Muscle of back (tissue), 11 donors: ENCODE measurements around the gene MYCN. TPM values are rescaled to one million over a fixed set of nuclear protein-coding genes. Genes with fewer than 3 reads are reported as not detected.

Experiments used
- DNase-seq, 3 donors: peaks; one replicate each; pipeline versions ENCODE4 v3.0.0 to v3.0.0-alpha.2; 2013
- polyA plus RNA-seq, 10 donors: library from polyadenylated mRNA; unstranded; fragments of 120-200 nt; gene quantifications; one replicate each; pipeline ENCODE4 v1.2.1, GENCODE V29; 2013; ENCODE audit not compliant: insufficient read length in 10 of 10

The MYCN gene
- polyA plus RNA-seq, 10 donors = 4.4 to 11.9 (median 6.2) TPM

- DNase-seq = no peak
These were observed 8.9 kb upstream of the MYCN start for GRCh38 chr2:15931319-15931890.

- DNase-seq = no peak
These were observed 8.4 kb upstream of the MYCN start for GRCh38 chr2:15931950-15932349.

GRCh38 chr2:15932394-15933183 is 7.8 kb upstream of the MYCN start:
- no peak for DNase-seq

DNA sequence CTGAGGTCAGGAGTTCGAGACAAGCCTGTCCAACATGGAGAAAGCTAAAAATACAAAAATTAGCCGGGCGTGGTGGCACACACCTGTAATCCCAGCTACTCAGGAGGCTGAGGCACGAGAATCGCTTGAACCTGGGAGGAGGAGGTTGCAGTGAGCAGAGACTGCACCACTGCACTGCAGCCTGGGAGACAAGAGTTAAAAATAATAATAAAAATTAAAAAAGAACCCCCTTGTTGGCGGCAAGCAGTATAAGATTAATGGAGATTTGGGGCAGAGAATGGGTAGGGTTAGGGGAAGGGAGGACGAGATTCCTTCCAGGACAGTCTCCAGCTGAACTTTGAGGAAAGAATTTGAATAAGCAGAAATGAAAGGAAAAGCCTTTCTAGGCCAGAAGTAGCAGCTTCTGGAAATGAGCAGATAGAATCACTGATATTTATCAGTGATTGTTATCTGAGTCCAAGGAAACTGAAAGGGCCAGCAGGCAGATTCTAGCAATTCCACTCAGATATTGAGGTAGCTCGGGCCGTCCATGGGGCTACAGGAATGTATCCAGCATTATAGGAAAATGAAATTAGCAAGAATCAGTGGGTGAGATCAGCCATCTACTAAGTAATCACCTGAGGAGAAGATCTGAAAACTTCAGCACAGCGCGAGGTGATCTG is 7.0 kb upstream of the MYCN start:
- DNase-seq = no peak

DNA sequence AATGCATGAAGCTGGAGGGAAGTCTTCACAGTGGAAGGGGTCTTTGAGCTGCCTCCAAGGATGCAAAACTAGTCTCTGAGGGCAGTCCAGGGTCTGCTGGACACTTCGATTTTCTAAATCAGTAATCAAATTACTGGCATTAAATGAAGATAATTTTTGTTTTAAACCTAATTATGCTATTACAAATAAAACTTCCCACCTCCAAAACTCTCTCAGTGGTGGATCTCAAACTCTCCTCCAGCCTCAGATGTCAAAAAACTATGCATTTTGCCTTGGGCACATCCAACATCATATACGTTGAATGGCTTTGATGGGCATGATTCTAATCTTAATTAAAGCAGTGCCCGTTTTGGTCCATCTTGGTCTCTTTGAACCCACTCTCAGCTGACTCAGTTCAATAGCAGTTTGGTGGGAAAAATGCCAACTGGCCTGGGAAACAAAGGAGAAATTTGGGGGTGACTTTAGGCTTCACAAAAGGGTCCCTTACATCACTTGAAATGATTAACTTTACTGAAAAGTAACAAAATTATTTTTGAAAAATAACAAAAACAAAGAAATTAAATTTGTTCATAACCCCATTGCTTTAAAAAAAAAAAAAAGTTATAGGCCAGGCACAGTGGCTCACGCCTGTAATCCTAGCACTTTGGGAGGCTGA is 5.9 kb upstream of the MYCN start:
- DNase-seq = no peak

- DNase-seq = no peak
These were observed 5.2 kb upstream of the MYCN start for GRCh38 chr2:15935189-15935588.

- DNase-seq = no peak
These were observed 4.7 kb upstream of the MYCN start for GRCh38 chr2:15935675-15936074.

DNA sequence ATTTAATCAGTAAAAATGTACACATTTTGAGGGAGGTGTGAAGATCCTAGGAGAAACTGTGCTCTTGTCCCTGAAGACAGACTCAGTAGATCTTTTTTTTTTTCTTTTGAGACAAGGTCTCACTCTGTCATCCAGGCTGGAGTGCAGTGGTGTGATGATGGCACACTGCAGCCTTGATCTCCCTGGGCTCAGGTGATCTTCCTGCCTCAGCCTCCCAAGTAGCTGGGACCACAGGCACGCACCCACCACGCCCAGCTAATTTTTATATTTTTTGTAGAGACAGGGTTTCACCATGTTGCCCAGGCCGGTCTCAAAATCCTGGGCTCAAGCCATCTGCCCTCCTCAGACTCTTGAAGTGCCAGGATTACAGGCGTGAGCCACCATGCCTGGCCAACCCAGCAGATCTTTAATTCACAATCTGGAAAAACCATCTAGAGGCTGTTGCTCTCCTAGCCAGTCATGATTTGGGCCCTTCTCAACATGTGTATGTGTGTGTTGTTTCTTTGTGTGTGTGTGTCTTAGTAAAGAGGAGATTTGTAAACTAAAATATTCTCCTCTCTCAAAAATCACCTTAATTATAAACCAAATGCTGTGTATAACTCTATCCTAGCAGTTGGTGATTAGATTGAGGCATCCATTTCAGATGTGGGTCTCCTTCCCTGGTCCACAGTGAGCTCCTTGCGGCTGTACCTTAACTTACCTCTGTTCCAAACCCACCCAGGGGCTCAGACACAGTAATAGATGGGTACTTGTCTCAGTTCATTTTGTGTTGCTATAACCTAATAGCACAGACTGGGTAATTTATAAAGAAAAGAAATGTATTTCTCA is 3.9 kb upstream of the MYCN start:
- no peak for DNase-seq

DNA sequence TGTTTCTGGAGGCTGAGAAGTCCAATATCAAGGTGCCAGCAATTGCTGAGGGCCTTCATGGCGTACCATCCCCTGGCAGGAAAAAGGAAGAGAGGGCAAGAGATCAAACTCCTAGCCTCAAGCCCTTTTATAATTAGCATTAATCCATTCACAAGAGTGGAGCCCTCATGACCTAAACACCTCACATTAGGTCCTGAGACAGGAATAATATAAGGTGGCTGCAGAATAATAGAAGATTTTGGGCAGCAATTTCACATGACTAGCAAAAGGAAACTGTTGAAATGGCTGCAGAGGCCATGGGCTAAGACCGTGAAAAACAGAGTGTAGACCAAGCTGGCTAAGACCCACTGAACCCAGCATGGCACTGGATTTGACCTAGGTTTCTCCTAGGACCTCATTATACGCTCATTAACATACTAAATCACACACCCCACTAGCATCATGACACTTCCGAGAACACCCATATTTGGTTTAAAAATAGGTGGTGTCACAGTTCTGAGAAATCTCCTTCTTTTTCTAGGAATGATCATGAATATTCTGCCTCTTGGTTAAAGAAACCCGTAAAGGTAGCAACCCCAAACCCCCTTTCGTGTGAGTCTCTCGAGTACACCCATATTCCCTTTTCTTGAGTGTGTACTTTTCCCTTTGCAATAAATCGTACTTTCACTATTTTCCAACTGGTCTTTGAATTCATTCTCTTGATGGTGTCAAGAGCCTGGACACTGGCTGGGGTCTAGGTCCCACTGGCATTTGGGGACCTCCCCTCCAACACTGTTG is 3.1 kb upstream of the MYCN start:
- no peak for DNase-seq

GRCh38 chr2:15937882-15938802 is 2.2 kb upstream of the MYCN start:
- DNase-seq = no peak

- DNase-seq = no peak
These were observed 1.4 kb upstream of the MYCN start for GRCh38 chr2:15938803-15939555.

DNA sequence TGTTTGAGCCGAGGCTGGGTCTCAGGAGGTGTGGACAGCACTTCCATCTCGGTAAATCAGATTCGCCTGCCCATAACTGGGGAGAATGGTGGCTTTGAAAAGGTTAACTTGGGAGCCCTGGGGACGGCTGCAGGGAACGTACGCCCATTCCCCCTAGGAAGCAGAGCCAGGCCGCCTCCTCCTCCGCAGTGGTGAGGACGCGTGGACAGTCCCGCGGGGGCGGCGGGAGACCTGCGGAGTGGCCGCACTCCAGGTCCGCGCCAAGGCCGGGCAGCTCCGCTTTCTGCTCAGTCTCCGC is 845 bp upstream of the MYCN start:
- DNase-seq = no peak

DNA sequence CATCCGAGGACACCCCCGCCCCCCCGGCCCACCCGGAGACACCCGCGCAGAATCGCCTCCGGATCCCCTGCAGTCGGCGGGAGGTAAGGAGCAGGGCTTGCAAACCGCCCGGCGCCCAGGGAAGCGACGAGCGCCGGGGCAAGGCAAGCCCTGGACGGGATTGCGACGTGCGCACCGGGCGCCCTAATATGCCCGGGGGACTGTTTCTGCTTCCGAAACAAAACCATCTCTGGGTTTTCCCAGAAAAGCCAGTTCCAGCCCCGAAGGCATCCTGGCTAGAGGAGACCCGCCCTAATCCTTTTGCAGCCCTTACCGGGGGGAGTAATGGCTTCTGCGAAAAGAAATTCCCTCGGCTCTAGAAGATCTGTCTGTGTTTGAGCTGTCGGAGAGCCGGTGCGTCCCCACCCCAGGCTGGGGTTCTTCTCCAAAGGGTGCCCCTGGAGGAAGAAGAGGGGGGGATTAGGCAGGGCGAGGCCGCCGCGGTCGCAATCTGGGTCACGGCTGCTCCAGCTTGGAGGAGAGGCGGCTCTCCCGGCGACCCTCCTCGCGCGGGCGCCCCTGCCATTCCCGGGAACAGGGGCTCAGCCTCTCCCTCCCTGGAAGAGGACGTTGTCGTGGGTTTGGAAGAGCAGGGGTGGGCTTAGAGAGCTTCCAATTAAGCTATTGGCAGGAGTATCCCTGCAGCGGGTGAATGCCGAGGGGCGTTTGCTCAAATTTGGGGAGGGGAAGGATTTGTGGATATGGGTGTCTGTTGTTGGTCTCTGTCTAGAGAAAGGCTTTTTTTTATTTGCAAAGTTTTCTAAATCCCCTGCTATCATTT is 521 bp downstream of the MYCN start:
- peak in 1 of 3 donors; percentile 46 for DNase-seq

- DNase-seq = peak in 1 of 3 donors; percentile 55
These were observed 1.1 kb downstream of the MYCN start for GRCh38 chr2:15941481-15941850.

DNA sequence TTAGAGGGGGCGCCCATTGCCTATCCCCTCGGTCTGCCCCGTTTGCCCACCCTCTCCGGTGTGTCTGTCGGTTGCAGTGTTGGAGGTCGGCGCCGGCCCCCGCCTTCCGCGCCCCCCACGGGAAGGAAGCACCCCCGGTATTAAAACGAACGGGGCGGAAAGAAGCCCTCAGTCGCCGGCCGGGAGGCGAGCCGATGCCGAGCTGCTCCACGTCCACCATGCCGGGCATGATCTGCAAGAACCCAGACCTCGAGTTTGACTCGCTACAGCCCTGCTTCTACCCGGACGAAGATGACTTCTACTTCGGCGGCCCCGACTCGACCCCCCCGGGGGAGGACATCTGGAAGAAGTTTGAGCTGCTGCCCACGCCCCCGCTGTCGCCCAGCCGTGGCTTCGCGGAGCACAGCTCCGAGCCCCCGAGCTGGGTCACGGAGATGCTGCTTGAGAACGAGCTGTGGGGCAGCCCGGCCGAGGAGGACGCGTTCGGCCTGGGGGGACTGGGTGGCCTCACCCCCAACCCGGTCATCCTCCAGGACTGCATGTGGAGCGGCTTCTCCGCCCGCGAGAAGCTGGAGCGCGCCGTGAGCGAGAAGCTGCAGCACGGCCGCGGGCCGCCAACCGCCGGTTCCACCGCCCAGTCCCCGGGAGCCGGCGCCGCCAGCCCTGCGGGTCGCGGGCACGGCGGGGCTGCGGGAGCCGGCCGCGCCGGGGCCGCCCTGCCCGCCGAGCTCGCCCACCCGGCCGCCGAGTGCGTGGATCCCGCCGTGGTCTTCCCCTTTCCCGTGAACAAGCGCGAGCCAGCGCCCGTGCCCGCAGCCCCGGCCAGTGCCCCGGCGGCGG is 1.7 kb downstream of the MYCN start:
- DNase-seq = peak in 2 of 3 donors; percentile 30 to 79

GRCh38 chr2:15942711-15943345 is 2.5 kb downstream of the MYCN start:
- peak in 1 of 3 donors; percentile 10 for DNase-seq
